Stimulated activated CD8-positive, alpha-beta memory T cell treated with anti-CD3 and anti-CD28 coated beads, Interleukin-15, amount 100 ng/mL, for 1 hour (primary cell): Measurements from ENCODE around the gene SLC23A2.

Source experiments
- DNase-seq: peaks from one replicate; pipeline ENCODE4 v3.0.0-alpha.2; 2020; ENCODE audit warnings: low read depth

SLC23A2 gene

GRCh38 chr20:4966826-4967751 is 34.2 kb downstream of the SLC23A2 start:
- DNase-seq, result no peak

- no peak for DNase-seq
Observed at GRCh38 chr20:4962241-4962855, 39.0 kb downstream of the SLC23A2 start.

- no peak for DNase-seq
Observed at GRCh38 chr20:4961746-4962145, 39.6 kb downstream of the SLC23A2 start.

GRCh38 chr20:4959592-4959991 is 41.7 kb downstream of the SLC23A2 start:
- DNase-seq, result no peak

GRCh38 chr20:4957939-4958362 is 43.4 kb downstream of the SLC23A2 start:
- no peak for DNase-seq

GRCh38 chr20:4957187-4957586 is 44.1 kb downstream of the SLC23A2 start:
- no peak for DNase-seq

GRCh38 chr20:4956200-4956810 is 45.0 kb downstream of the SLC23A2 start:
- DNase-seq, result no peak

GRCh38 chr20:4953881-4954280 is 47.4 kb downstream of the SLC23A2 start:
- no peak for DNase-seq

- no peak for DNase-seq
Observed at GRCh38 chr20:4952229-4952628, 49.1 kb downstream of the SLC23A2 start.

- DNase-seq, result no peak
Observed at GRCh38 chr20:4951299-4951698, 50.0 kb downstream of the SLC23A2 start.

GRCh38 chr20:4950841-4951240 is 50.5 kb downstream of the SLC23A2 start:
- DNase-seq, result no peak

- DNase-seq, result no peak
Observed at GRCh38 chr20:4950437-4950836, 50.9 kb downstream of the SLC23A2 start.

GRCh38 chr20:4949833-4950178 is 51.5 kb downstream of the SLC23A2 start:
- DNase-seq, result no peak

- no peak for DNase-seq
Observed at GRCh38 chr20:4947817-4948559, 53.3 kb downstream of the SLC23A2 start.

- no peak for DNase-seq
Observed at GRCh38 chr20:4946986-4947385, 54.3 kb downstream of the SLC23A2 start.

- no peak for DNase-seq
Observed at GRCh38 chr20:4946585-4946984, 54.7 kb downstream of the SLC23A2 start.

- no peak for DNase-seq
Observed at GRCh38 chr20:4944518-4945313, 56.6 kb downstream of the SLC23A2 start.

GRCh38 chr20:4942331-4942730 is 59.0 kb downstream of the SLC23A2 start:
- DNase-seq, result no peak

- no peak for DNase-seq
Observed at GRCh38 chr20:4937407-4938319, 63.6 kb downstream of the SLC23A2 start.

GRCh38 chr20:4936851-4937406 is 64.4 kb downstream of the SLC23A2 start:
- DNase-seq, result no peak
